GM23248 (cell line): ENCODE data around the gene GHR.

Experiments
- EZH2 ChIP-seq: fragments of 200-600 bp; sonication (generic); IDR thresholded peaks from 2 replicates; pipeline ENCODE4 v1.6.1; 2018; ENCODE audit warnings: antibody characterized with exemption, mild to moderate bottlenecking; ENCODE audit not compliant: insufficient read depth, poor library complexity, severe bottlenecking
- EZH2phosphoT487 ChIP-seq: fragments of 200-600 bp; sonication (generic); IDR thresholded peaks from 2 replicates; pipeline ENCODE4 v1.6.1; 2018; ENCODE audit warnings: antibody characterized with exemption, moderate library complexity, mild to moderate bottlenecking, low read depth; ENCODE audit not compliant: insufficient read depth

DNA sequence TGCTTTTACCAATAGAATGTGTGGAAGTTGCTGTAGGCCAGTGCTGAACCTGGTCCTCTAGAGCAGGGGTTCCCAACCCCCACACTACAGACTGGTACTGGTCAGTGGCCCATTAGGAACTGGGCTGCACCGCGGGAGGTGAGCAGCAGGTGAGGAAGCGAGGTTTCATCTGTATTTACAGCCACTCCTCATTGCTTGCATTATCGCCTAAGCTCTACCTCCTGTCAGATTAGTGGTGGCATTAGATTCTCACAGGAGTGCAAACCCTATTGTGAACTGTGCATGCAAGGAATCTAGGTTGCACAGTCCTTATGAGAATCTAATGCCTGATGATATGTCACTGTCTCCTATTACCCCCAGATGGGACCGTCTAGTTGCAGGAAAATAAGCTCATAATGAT is 327.3 kb downstream of the GHR start:
- TF ChIP-seq EZH2 = no peak
- TF ChIP-seq EZH2phosphoT487 = no peak
